Measurements from ENCODE around the gene PRPF40A.
"Not testable (repeated sequence)": the region's sequence is repeated elsewhere in the genome, so short reads cannot be mapped to it uniquely, and the experiment has no call there.

PRPF40A gene

GRCh38 chr2:152717228-152718075 lies at the start of gene PRPF40A:
PRPF40A (minus strand) TSS chr2:152717461; CDS start chr2:152717439, 22 bp downstream.
- DNase-seq = peak; percentile 99

GRCh38 chr2:152766928-152767327 lies 49.7 kb upstream of the PRPF40A start:
- no peak for DNase-seq

GRCh38 chr2:152763651-152764050 lies 46.4 kb upstream of the PRPF40A start:
- no peak for DNase-seq

GRCh38 chr2:152763208-152763607 lies 45.9 kb upstream of the PRPF40A start:
- not testable (repeated sequence) for DNase-seq

- no peak for DNase-seq
Observed at GRCh38 chr2:152762202-152762601, 44.9 kb upstream of the PRPF40A start.

DNA sequence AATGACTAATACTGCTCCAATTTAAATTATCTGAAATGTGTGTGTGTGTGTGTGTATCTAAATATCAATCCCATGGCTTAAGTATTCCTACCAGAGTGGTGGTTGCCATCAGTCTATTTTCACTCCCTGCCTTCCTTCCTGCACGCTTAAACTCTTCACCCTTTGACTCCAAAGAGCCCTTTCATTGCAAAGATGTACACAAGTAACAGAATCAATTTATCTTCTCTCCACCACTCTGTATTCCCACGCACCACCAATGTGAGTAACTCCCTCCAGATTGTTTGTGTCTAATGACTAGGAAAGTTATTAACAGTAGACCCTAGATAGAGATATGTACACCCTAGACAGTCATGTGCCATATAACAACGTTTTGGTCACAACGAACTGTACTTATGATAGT lies 44.0 kb upstream of the PRPF40A start:
- DNase-seq = no peak

DNA sequence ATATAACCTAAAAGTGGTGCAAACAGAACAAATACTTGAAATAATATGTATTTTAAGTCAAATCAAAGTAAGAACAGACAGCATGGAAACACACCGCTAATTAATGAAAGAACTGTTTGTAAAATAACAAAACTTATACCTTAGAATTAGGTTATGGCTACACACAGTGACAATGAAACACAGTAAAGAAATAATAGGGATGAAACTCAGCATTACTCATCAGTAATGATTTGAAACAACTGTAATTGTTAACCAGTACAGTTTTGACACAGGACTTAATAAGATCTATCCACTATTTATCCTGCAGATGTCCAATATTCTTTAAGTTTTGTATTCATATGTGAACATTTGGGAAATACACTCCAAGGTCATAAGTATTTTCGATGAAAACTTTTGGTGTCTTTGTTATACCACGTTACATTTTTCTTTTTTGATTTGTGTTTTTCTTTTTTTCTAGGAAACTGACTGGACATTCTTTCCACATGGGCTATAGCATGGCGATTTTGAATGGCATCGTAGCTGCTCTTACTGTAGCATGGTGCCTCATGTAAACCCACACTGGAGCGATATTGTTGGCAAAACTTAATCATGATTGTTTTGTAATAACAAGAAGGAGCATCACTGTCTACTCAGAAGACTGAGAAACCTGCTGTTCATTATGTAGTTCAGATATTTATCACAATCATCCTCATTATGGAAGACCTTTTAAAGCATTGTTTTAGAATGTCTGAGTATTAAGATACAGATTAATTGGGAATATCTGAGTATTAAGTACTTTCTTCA lies 42.2 kb upstream of the PRPF40A start:
- no peak for DNase-seq

DNA sequence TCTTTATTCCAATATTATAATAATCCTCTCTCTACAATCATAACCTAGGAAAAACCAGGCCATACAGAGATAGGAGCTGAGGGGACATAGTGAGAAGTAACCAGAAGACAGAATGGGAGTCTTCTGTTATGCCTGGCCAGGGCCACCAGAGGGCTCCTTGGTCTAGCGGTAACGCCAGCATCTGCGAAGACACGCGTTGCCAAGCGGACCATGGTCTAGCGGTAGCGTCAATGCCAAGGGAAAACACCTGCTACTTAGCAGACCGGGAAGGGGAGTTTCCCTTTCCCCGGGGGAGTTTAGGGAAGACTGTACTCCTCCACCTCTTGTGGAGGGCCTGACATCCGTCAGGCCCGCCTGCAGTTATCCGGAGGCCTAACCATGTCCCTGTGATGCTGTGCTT lies 37.8 kb upstream of the PRPF40A start:
- no peak for DNase-seq

- DNase-seq = not testable (repeated sequence)
Observed at GRCh38 chr2:152747751-152748150, 30.5 kb upstream of the PRPF40A start.

DNA sequence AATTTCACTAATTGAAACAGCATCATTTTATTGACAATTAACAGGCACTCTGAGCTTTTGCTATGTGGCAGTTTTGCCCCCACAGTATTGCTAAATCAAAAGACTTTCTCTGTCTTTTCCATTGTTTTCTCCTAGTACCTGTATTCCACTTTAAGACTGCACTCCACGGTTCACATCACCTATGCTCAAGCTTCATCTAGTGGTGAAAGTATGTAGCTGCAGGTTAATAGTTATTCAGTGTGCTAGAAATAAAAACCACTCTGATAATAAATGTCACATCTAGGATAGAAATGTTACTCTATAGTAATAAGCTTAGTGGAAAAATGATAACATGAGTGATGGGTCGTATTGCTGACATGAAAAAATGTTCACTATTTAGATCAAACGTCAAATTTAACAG lies 25.7 kb upstream of the PRPF40A start:
- peak; percentile 12 for DNase-seq

DNA sequence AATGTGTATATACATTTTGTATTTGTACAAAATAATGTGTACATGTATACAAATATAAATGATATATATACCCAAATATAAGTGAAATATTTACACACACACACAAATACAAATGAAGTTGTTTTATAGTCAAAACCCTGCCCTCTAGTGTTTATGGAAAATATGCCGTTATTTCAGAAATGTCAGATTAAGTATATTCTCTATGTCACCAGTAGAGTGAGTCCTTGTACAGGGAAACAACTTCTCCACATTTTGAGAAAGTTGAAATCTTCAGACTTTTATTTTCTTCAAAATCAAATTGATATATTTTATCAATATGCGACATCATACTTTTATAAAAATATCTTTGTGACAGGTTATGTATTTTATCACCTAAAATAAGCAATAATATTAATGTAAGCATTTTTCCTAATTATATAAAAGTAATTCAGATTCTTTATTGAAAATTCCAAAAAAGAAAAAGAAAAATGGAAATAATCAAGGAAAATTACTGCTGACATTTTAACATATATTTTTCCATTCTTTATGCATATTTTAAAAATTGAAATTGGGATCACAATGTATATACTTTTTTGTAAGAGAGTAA lies 23.6 kb upstream of the PRPF40A start:
- DNase-seq = peak; percentile 74

- DNase-seq = not testable (repeated sequence)
Observed at GRCh38 chr2:152739705-152740104, 22.4 kb upstream of the PRPF40A start.

GRCh38 chr2:152738438-152738837 lies 21.2 kb upstream of the PRPF40A start:
- no peak for DNase-seq

- not testable (repeated sequence) for DNase-seq
Observed at GRCh38 chr2:152737509-152737908, 20.2 kb upstream of the PRPF40A start.

- DNase-seq = peak; percentile 77
Observed at GRCh38 chr2:152730591-152731333, 13.5 kb upstream of the PRPF40A start.

GRCh38 chr2:152729844-152730243 lies 12.6 kb upstream of the PRPF40A start:
- peak; percentile 40 for DNase-seq

GRCh38 chr2:152723918-152724317 lies 6.7 kb upstream of the PRPF40A start:
- no peak for DNase-seq

GRCh38 chr2:152722639-152723038 lies 5.4 kb upstream of the PRPF40A start:
- not testable (repeated sequence) for DNase-seq

DNA sequence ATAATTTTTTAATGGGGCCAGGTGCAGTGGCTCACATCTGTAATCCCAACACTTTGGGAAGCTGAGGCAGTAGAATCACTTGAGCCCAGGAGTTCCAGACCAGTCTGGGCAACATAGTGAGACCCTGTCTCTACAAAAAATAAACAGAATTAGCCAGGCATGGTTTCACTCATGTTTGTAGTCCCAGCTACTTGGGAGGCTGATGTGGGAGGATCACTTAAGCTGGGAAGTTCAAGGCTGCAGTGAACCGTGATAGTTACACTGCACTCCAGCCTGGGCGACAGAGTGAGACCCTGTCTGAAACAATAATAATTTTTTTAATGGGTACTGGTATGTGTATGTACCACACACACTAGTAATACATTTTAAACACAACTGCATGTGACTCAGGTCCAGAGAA lies 3.5 kb upstream of the PRPF40A start:
- no peak for DNase-seq

DNA sequence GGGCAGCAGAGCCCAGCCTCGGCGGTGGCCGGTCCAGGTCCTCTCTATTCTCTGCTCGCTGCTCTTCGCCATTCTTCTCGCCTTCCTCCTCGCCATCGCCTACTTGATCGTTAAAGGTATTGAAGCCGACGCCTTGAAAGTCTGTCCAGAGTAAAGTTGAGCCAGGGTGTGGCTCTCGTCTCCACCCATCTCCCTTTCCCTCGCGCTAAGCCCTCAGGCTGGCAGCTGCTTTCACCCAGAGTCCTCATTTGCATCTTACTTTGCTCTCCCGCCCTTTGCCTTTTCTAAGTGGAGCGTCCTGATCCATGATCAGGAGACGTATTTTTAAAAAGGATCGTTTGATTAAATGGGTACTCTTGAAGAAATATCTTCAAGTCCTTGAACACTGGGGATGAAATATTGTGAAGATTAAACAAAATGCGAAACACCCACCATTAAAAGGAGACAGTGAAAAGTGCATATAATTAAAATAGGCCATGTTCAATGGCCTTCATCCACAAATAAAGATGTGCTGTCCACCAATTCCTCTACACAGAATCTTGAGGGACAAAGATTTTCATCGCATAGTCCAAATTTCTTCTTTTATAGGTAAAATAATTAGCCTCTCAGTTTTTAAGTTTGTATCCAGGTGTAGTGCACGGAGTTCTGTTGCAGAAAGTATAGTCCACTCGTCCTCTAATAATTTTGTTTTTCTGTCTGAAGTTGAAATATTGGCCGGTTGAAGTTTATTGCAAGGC lies 1.8 kb upstream of the PRPF40A start:
- peak; percentile 26 for DNase-seq

GRCh38 chr2:152718076-152718908 lies 1.0 kb upstream of the PRPF40A start, which contains the start of gene ARL6IP6:
ARL6IP6 (plus strand) TSS chr2:152718620; CDS start chr2:152718625, 5 bp downstream.
- peak; percentile 93 for DNase-seq
